ENCODE measurements around the gene GPATCH8.

GPATCH8 gene

GRCh38 chr17:44351961-44352827, 151.0 kb downstream of the GPATCH8 start:
- DNase-seq, result no peak

GRCh38 chr17:44351464-44351863, 151.7 kb downstream of the GPATCH8 start:
- DNase-seq, result no peak

- peak; percentile 81 for DNase-seq
Observed at GRCh38 chr17:44350733-44351226, 152.4 kb downstream of the GPATCH8 start.

- DNase-seq, result no peak
Observed at GRCh38 chr17:44349553-44350070, 153.6 kb downstream of the GPATCH8 start.

GRCh38 chr17:44348988-44349364, 154.2 kb downstream of the GPATCH8 start:
- no peak for DNase-seq

GRCh38 chr17:44348234-44348987, 154.8 kb downstream of the GPATCH8 start:
- DNase-seq, result no peak
